Keratinocyte (primary cell): ENCODE measurements around the gene NEU2. TPM values are rescaled to one million over a fixed set of nuclear protein-coding genes. Genes with fewer than 3 reads are reported as not detected.

ENCODE experiments used
- DNase-seq: peaks from one replicate; pipeline ENCODE4 v3.0.0-alpha.2; 2011; ENCODE audit warnings: low read depth, missing footprints, low spot score
- FAIRE-seq: peaks from 2 replicates; lab custom pipeline; 2011; peaks lifted over from hg19 to GRCh38; lab: Jason Lieb, UNC
- H2AFZ ChIP-seq: 2 replicates; pipeline ENCODE4 v1.6.0; 2012; ENCODE audit warnings: low read length, control low read depth, inconsistent platforms; ENCODE audit not compliant: control insufficient read depth
- H3K27ac ChIP-seq: 2 replicates; pipeline ENCODE4 v1.5.1; 2011; ENCODE audit warnings: low read length; ENCODE audit not compliant: control insufficient read depth, insufficient read depth
- H3K27me3 ChIP-seq: 3 replicates; pipeline ENCODE4 v1.6.0; 2011; ENCODE audit warnings: low read length; ENCODE audit not compliant: control insufficient read depth, insufficient read depth; ENCODE audit errors: extremely low read depth
- H3K36me3 ChIP-seq, 2 experiments: 2 replicates in 1 of 2; 3 replicates in 1 of 2; pipeline ENCODE4 v1.5.1; 2011; ENCODE audit warnings: low read length in 2 of 2, mild to moderate bottlenecking in 1 of 2; ENCODE audit not compliant: control insufficient read depth in 2 of 2, insufficient read depth in 2 of 2; ENCODE audit errors: extremely low read depth in 1 of 2
- H3K4me1 ChIP-seq: 3 replicates; pipeline ENCODE4 v1.5.1; 2011; ENCODE audit warnings: low read length; ENCODE audit not compliant: control insufficient read depth, insufficient read depth; ENCODE audit errors: extremely low read depth
- H3K4me2 ChIP-seq: 3 replicates; pipeline ENCODE4 v1.6.0; 2011; ENCODE audit warnings: low read depth, low read length; ENCODE audit not compliant: control insufficient read depth, insufficient read depth; ENCODE audit errors: extremely low read depth
- H3K4me3 ChIP-seq, 3 experiments: fragments of 200-600 bp in 1 of 3; sonication (generic) in 1 of 3; 2 replicates in 2 of 3; 3 replicates in 1 of 3; pipeline ENCODE4 v1.5.1; 2011 to 2016; ENCODE audit warnings: low read length in 3 of 3, mild to moderate bottlenecking in 3 of 3, control low read depth in 2 of 3, inconsistent platforms in 1 of 3, low read depth in 1 of 3, mixed read lengths in 1 of 3, mixed run types in 1 of 3, moderate library complexity in 1 of 3; ENCODE audit not compliant: control insufficient read depth in 2 of 3, insufficient read depth in 2 of 3; ENCODE audit errors: extremely low read depth in 1 of 3
- H3K79me2 ChIP-seq: 2 replicates; pipeline ENCODE4 v1.6.0; 2012; ENCODE audit warnings: low read length; ENCODE audit not compliant: control insufficient read depth, insufficient read depth
- H3K9ac ChIP-seq: 3 replicates; pipeline ENCODE4 v1.6.0; 2011; ENCODE audit warnings: low read length; ENCODE audit not compliant: control insufficient read depth, insufficient read depth; ENCODE audit errors: extremely low read depth
- H3K9me1 ChIP-seq: 3 replicates; pipeline ENCODE4 v1.6.0; 2011; ENCODE audit warnings: low read length; ENCODE audit not compliant: control insufficient read depth, insufficient read depth; ENCODE audit errors: extremely low read depth
- H3K9me3 ChIP-seq: 2 replicates; pipeline ENCODE4 v1.5.1; 2012; ENCODE audit warnings: low read depth, low read length; ENCODE audit not compliant: control insufficient read depth
- H4K20me1 ChIP-seq: 3 replicates; pipeline ENCODE4 v1.6.0; 2011; ENCODE audit warnings: low read length; ENCODE audit not compliant: control insufficient read depth, insufficient read depth; ENCODE audit errors: extremely low read depth
- CTCF ChIP-seq, 3 experiments: IDR thresholded peaks in 1 of 3; conservative IDR thresholded peaks in 1 of 3; optimal IDR thresholded peaks in 1 of 3; 2 replicates in 2 of 3; 3 replicates in 1 of 3; pipeline versions ENCODE3 to v1.5.1; 2011; ENCODE audit warnings: low read length in 3 of 3, mild to moderate bottlenecking in 3 of 3, moderate library complexity in 2 of 3, control low read depth in 1 of 3, inconsistent platforms in 1 of 3; ENCODE audit not compliant: insufficient read depth in 2 of 3; ENCODE audit errors: extremely low read depth in 1 of 3
- EZH2 ChIP-seq: IDR thresholded peaks from one replicate; pipeline ENCODE4 v1.6.1; 2012; ENCODE audit warnings: inconsistent platforms, mild to moderate bottlenecking, low read length, moderate library complexity
- dilution Hi-C: fragments of 300-500 bp; cut with MboI; formaldehyde crosslinking; loops from one replicate; pipeline ENCODE4 v1.7.0; 2020; ENCODE audit warnings: low sequenced_read_pairs; ENCODE audit not compliant: extremely low pct_ligation_motif_present
- polyA plus RNA-seq, 5 experiments: library from polyadenylated mRNA; depleted of rRNA in 3 of 5; stranded (reverse) in 3 of 5; stranded (forward) in 1 of 5; unstranded in 1 of 5; fragments of >200 nt; gene quantifications; 1 replicate in 1 of 5; 2 replicates in 3 of 5; 3 replicates in 1 of 5; pipeline versions ENCODE4 v1.2.1 to v1.2.3, GENCODE V29; 2011 to 2012; ENCODE audit warnings: missing spikeins in 2 of 5, low read depth in 1 of 5, low replicate concordance in 1 of 5

Gene NEU2
- polyA plus RNA-seq, 1 donor (not counting 4 experiments of a cell fraction or from before 2014, with no cell fraction given), result not detected

GRCh38 chr2:233022561-233022960, 9.9 kb upstream of the NEU2 start:
- TF ChIP-seq EZH2, result no peak
- no peak for TF ChIP-seq CTCF (optimal IDR thresholded peaks at IDR 0.05 in 1 of 3, IDR thresholded peaks at IDR 0.05 in 1 of 3, conservative IDR thresholded peaks at IDR 0.05 in 1 of 3; ENCODE audit: extremely low read depth in 1 of 3, insufficient read depth in 2 of 3, low read length in 3 of 3)
- peaks cover 11% of the 10 kb centered on the region for H3K4me1 ChIP-seq
- H3K4me3 ChIP-seq, result no peak overlapping the region
- H2AFZ ChIP-seq, result no peak overlapping the region
- H3K79me2 ChIP-seq, result no peaks in the 10 kb centered on the region
- H3K27ac ChIP-seq, result no peak overlapping the region
- dilution Hi-C loops, result no loop called here
- no peaks in the 10 kb centered on the region for H3K36me3 ChIP-seq
- H3K9ac ChIP-seq, result no peak overlapping the region
- H3K4me2 ChIP-seq, result no peak overlapping the region
- no peaks in the 10 kb centered on the region for H3K9me1 ChIP-seq
- H4K20me1 ChIP-seq, result no peaks in the 10 kb centered on the region
- H3K9me3 ChIP-seq, result no peaks in the 10 kb centered on the region
- no peaks in the 10 kb centered on the region for H3K27me3 ChIP-seq
- FAIRE-seq, result no peak
- DNase-seq, result no peak

GRCh38 chr2:233023007-233023760, 9.3 kb upstream of the NEU2 start:
- dilution Hi-C loops, result no loop called here
- no peak for FAIRE-seq
- no peak overlapping the region for H3K27ac ChIP-seq

More at GRCh38 chr2:233023007-233023760, 9.3 kb upstream of the NEU2 start:
- Histone ChIP-seq H3K4me3 (no peak overlapping the region), H3K9me3 (no peaks in the 10 kb centered on the region), H3K4me2 (no peak overlapping the region), H3K4me1 (peaks cover 11% of the 10 kb centered on the region), H3K9ac (no peak overlapping the region), H4K20me1 (no peaks in the 10 kb centered on the region), H3K9me1 (no peaks in the 10 kb centered on the region), H3K27me3 (no peaks in the 10 kb centered on the region), H3K36me3 (no peaks in the 10 kb centered on the region), H3K79me2 (no peaks in the 10 kb centered on the region), H2AFZ (no peak overlapping the region)
- no peak for TF ChIP-seq CTCF (optimal IDR thresholded peaks at IDR 0.05 in 1 of 3, IDR thresholded peaks at IDR 0.05 in 1 of 3, conservative IDR thresholded peaks at IDR 0.05 in 1 of 3; ENCODE audit: extremely low read depth in 1 of 3, insufficient read depth in 2 of 3, low read length in 3 of 3)
- no peak for TF ChIP-seq EZH2
- no peak for DNase-seq
